Glomerular visceral epithelial cell (primary cell): ENCODE data around the gene C4orf50.
"Not testable (repeated sequence)": the region's sequence is repeated elsewhere in the genome, so short reads cannot be mapped to it uniquely, and the experiment has no call there.

Experiments
- DNase-seq: peaks from one replicate; pipeline ENCODE4 v3.0.0-alpha.2; 2016; ENCODE audit errors: extremely low spot score

The C4orf50 gene

DNA sequence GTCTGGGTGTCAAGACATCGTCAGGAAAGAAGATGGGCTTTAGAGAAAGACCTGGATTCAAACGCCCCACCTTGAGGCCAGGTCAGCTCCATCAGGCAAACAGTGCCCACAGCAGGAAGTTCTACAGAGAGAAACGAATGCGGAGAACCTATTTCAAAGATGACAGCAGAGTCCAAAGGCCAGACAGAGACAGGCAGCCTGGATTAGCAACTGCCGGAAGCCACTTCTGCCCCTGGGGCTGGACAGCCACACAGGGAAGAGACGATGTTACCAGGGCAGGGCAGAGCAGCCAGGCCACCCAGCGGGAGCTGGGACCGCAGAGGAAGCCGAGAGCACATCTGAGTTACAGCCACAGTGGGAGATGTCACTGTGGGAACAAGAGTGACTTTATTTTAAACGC is 1.2 kb downstream of the C4orf50 start:
- DNase-seq = no peak

DNA sequence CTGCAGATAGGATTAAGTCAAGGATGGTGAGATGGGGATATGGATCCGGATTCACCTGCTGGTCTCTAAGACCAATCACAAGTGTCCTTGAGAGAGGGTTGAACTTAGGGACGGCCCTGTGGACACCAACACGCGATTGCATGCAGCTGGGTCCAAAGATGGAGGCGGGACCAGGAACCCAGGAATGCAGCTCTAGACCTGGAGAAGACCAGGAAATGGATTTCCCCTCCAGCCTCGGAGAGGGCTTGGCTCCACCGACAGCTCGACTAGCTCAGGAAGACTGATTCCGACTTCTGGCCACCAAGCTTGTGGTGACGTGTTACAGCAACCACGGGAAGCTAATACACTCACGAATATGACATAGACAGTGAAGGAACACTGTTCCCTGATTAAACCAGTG is 4.7 kb downstream of the C4orf50 start:
- DNase-seq = no peak

DNA sequence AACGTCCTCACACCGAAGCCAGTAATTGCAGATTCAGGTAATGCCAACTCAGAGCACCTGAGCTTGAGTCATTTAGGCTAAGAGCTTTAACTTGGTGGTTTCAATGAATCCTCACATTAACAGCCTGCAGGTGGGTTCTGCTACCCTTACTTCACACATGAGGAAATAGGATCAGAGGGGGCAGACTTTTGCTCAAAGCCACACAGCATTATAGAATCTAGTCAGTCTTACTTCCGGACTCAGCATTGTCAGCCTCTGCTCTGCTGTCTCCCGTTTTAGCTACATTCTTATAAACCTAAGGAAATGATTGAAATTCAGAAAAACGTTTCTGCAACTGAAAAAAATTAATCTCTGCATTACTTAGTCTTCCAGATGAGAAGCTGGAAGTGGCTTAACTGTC is 6.0 kb downstream of the C4orf50 start:
- no peak for DNase-seq

DNA sequence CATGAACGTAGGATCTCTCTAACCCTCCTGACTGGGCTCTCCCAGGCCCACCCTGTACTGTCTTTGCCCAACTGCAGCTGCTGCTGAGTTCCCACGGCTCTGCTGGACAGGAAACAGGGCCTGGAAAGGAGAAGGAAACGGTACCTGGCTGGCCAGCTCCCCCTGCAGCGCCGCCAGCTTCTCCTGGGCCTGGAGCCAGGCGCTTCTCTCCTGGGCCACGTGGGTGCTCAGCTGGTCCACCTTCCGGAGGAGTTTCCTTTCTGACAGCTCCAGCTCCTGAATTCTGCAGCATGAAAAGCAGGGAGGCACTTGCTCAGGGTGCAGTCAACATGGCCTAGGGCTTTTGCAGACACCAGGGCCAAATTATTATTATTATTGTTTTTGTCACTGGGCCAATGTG is 6.5 kb downstream of the C4orf50 start:
- DNase-seq = no peak

DNA sequence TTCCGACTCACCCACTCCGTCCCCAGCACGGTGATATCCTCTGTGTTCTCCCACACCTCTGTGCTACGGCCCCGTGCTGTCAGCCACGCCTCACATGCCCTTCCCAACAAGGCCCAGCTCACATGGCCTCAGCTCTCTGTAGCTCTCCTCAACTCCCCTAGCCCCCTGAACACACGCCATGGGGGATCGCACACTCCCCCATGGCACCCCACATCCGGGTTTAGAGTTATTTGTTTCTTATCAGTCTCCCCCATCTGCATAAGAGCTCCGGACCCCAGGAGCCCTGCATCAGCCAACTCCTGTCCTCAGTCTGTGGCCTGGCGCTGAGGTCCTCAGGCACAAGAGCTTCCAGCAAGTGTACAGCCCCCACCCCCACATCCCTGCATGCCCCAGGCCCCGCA is 7.0 kb downstream of the C4orf50 start:
- DNase-seq = no peak

DNA sequence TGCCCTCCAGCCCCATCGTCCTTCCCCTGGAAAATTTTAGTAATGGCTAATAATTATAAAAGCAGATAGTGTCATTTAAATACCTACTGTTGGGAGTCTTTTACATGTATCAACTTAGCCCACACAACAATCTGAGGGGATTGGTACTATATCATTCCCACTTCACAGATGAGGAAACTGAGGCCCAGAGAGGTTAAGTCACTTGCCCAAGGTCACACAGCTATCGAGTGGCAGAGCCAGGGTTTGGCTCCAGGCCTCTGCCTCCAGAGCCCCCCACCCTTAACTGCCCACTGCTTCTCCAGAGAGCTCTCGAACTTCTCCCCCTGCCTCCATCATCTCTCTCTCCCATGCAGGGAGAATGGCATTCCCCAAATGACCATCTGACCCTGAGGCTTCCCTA is 7.4 kb downstream of the C4orf50 start:
- DNase-seq = no peak

DNA sequence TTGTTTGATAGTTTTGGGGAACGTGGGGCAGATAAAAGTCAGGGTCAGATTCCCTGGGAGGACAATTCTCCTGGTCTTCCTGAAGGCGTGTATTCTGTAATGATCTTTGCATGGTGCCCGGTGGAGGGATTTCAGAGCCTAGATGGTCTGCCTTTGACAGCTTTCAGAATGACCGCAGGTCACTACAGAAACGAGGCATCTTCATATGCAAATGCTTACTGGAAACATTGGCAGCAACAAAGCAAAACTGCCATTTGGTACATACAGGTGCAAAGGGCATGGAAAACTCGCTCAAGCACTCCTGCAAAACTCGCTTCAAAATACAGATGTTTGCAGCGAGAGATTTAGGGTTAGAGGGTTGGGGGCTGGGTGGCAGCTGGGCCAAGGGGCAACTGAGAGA is 8.8 kb downstream of the C4orf50 start:
- no peak for DNase-seq

DNA sequence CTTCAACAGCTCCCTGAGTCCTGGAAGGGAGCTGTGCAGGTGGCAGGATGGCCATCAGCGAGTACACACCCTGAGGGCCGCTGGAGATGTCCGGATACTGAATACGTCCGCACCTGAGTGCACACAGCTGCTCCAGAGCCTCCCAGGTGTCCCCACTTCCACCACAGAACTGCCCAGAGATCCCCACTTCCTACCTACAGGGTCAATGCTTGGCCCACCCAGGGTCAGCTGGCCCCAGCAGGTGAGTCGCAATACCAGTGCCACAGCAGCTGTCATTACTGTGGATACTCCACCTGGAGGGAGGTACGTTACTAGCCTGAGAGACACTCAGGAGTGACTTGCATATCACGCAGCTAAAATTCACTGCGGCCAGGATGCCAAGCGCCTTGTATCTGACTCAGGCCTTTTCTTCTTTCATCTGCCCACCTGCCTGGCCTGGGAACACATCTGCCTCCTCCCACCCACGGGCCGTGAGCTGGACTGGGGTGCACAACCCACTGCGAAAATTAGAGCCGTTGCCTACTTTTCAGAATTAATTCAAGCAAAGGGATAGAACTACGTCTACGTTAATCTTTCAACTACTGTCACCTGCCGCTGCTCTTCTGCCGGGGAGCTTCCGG is 9.4 kb downstream of the C4orf50 start:
- no peak for DNase-seq

DNA sequence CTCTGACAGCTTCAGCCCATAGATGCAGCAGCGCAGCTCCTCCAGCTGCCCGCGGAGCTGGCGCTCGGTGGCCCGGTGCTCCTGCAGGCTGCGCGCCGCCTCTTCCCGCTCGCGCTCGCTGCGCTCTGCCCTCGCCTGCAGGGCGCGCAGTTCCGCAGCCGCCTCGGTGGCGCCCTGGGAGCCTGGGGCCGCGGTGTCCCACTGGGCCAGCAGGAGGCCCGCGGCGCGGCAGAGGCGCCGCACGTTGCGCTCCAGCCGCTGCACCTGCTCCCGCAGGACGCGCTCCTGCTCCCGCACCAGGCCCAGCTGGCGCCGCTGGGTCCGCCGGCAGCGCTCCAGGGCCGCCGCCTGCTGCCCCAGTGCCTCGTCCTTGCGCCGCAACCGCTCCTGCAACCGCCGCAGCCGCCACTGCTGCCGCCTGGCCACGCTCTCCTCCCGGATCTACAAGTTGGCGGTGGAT is 10.1 kb downstream of the C4orf50 start:
- DNase-seq = no peak

DNA sequence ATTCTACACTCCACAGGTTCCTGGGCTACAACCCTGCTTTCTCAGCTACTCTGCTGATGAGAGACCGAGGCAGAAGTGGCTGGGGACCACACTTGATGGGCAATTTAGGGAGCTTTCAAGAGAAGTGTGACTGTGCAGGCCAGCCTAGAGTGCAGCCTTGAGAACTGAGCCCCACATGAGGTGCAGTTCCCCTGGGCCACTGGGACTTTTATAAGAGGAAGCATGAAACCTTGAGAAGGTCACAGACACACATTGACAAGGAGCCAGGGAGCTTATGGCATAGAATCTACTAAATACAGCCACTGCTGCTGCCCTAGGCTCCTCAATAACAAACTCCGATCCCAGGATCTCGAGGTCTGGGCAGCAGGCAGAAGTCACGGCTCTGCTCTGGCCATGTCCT is 13.1 kb downstream of the C4orf50 start:
- no peak for DNase-seq

DNA sequence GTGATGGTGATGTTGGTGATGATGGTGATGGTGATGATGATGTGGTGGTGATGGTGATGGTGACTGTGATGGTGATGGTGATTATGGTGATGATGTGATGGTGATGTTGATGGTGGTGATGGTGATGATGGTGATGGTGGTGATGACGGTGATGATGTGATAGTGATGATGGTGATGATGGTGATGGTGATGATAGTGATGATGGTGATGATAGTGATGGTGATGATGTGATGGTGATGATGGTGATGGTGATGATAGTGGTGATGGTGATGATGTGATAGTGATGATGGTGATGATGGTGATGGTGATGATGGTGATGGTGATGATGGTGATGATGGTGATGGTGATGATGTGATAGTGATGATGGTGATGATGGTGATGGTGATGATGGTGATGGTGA is 14.7 kb downstream of the C4orf50 start:
- not testable (repeated sequence) for DNase-seq

DNA sequence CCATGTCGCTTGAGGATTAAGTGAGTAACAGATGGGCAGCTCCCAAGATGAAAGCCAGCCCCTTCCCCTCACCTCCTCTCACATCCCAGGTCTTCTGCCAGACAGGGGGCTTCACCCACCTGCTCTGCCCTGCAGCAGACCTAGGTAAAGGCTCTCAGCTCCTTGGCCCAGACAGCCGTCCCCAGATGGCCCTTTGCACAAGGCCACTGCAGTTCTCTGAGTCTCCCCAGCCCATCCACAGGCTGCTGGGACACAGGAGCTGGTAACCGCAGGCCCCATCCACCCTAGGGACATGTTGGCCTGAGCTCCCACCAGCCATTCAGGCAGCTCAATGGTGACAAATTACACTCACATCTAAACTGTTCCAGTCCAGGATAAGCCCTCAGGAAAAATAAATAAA is 15.3 kb downstream of the C4orf50 start:
- DNase-seq = no peak

DNA sequence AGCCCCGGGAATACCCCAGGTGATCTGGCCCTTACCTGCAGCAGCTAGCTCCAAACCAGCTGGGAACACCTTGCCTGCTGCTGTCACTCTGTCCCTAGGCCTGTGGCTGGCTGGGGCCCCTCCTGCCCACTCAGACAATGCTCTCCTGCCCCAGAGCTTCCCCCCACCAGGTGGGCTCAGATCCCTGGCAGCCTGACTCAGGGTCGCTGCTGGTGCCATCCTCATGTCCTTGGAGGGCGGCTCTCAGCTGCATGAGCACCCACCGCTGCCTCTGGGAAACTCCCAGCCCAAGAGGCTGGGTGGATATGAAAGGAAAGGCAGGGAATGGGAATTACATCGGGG is 15.8 kb downstream of the C4orf50 start:
- DNase-seq = no peak

DNA sequence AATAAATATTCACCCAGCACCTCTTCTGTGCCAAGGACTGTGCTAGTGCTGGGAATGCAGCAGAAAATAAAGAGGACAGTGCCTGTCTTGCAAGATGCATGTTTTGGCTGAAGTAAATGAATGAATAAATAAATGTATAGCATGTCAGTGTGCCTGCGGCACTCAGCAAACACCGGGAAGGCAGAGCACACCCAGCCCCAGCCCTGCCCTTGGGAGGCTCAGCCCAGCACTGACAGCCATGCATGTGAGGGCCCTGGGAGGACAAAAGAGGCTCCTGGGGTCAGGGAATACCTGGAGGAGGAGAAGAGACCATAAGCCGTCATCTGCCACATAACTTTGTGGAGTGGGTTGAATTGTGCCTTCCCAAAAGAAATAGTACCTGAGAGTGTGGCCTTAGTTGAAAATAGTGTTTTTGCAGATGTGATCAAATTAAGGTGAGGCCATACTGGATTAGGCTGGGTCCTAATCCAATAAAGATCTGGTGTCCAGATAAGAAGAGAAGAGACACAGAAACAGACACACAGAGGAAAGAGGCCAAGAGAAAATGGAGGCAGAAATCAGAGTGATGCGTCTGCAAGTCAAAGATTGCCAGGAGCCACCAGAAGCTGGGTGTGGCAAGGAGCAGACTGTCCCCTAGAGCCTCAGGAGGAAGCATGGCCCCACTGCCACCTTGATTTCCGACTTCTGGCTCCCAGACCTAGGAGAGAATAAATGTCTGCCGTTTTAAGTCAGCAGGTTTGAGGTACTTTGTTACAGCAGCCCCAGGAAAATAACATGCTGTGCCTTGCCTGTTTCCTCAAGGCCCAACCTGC is 16.3 kb downstream of the C4orf50 start:
- no peak for DNase-seq

DNA sequence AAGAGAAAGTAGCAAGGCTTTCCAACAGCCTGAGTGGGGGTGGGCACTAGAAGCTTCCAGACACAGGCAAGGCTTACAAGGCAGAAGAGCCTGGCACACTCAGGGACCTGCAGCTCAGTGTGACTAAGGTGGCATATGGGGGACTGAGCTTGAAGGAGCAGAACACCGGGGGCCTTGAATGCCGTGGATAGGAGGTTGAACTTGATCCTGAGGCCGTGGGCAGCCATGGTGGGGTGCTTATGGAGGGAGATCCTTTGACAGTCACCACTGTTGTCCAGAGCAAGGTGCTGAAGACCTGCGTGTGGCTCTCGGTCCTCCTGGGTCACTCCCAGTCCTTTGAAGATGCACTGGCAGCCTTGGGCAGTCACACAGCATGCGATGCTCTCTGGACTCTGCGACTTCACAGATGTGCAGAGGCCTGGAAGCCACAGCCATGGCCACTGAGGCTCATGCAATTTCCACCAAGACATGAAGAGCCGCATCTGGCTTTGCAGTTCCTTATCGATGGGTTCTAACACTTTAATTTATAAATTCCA is 18.3 kb downstream of the C4orf50 start:
- DNase-seq = no peak

DNA sequence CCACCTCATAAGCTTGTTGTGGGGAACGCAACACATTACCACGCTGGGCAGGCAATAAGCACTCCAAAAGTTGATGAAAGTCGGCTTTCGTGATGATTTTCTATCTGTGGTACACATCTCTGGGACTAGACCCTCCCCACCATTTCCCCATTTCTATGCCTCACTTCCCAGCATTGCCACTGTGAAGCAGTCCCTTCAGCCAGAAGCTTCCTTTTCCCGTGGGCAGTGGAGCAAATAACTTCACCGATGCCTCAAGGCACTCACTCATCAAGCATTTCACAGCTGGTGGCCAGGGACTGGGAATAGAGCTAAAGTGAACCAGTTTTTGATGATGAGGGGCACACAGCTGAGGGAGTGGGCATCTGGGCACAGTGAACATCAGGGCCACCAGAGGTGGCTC is 18.9 kb downstream of the C4orf50 start:
- no peak for DNase-seq

DNA sequence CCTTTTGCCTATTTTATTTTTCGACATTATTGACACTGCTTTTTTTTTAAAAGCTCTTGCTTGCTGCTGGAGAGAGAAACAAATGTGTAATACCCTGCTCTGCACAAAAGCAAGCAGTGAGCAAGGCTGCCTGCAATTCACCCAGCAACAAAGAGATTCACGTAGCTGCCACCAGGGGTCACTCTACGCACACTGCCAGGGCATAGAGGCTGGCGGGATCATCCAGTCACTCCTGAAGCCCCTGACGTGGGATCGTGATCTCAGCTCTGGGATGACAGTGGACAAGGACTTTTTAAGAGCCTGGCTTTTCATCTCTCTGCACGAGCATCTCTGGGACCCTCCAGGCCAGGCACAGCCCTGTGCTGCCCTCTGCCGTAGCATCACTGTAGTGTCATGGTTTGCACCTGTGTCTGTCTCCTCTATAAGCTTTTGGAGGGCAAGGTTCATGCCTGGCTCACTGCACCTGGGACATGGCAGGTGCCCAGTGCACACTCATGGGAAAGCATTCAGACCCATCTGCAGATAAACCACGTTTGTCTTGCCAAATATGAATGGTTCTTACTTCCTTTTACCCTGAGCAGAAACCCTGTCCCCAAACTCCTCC is 19.8 kb downstream of the C4orf50 start:
- DNase-seq = peak; percentile 57

DNA sequence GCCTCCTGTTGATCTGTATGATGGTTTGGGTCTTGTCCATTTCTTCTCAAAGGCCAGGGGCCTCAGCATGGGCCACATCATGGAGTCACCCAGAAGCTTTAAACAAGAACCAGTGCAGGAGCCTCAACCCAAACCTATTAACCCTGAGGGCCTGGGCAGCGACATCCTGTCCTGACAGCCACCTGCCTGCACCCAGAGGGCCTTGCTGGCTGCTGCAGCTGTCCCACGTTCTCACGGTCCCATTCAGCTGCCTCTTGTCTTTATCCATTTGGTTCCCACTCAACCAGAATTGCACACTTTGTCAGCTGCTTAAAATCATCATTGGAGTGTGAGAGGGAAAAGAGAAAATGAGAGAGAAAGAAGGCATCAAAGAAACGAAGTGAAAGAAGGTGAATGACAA is 21.6 kb downstream of the C4orf50 start:
- DNase-seq = no peak

DNA sequence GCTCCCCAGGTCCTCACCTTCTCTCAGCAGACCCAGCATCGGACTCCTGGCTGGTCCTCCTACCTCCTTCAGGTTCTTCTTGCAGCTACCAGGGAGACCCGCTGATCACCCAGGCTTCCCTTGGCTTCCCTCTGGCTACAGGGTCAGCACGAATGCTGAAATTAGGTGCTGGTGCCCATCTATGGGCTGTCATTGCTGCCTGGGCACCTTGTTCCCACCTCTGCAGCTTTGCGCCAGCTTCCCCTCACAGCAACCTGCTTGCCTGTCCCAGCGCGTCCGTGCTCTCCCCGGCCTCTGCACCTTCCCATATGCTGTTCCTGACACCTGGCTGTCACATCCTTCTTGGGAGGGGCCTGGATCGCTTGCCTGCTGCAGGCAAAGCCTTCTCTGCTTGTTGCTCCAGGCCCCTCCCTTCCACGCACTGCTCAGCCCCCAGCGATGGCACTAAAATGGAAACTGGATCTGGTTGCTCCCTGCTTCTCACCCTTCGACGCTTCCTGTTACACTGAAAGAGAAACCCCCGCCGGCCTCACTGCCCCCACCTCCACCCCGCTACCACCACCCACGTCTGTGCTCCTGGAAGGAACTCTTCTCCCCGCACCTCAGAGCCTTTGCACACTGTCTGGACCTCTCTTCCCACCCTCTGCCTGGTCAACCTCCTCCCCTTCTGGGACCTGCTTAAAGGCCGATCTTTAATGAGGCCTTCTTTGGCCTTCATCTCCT is 22.2 kb downstream of the C4orf50 start:
- DNase-seq = no peak

DNA sequence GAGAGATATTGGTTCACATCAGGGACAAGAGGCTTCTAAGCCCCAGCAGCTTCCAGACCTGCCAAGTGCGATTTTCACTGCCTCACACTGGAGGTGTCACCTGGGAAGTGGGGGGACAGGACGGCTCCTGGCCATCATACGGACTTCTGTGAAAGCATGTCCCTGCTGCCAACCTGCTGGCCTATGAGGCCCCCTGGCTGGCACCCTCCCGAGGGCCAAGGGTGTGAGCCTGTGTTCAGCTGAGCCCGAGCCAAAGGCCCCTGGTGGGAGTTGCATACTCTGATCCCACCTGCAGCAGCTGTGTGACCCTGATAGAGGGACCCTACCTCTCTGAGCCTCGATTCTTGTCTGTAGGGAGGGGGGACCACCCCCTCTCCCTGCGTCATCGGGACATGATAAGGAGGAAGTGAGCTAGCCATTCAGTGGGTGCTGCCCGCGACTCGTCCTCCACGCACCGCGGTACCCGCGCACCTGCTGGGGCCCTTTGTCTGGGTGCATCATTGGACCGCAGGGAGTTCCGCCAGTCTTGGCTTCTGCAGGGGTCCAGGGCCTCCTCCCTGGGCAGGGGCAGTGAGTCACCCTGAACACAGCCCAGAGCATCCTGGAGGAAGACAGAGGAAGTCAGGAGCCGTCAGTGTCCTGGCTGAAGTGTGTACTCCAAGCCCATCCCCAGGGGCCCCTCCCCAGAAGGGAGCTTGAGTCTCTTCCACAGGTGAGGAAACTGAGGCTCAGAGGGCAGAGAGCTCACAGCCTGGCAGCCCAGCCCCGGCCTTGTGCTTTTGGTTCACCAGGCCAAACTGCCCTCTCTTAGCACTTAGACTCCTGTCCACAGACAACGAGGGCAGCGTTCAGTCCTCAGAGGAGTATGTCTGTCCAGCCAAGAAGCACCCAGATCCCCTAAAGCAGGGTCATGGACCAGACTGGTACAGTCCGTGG is 24.1 kb downstream of the C4orf50 start:
- no peak for DNase-seq

DNA sequence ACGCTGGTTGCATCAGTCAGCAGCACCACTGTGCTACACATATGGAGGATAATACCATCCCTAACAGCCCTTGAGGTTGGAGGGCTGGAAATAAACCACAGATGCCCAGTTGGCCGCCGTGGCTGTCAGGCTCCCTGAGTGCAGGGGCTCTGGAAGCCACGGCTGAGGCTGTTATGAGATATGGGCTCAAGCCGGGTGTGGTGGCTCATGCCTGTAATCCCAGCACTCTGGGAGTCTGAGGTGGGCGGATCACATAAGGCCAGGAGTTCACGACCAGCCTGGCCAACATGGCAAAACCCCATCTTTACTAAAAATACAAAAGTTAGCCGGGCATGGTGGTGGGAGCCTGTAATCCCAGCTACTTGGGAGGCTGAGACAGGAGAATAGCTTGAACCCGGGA is 24.9 kb downstream of the C4orf50 start:
- DNase-seq = not testable (repeated sequence)
